CD4-positive, alpha-beta T cell treated with Interleukin-12 subunit alpha and Interleukin-12 subunit beta, for 1 hour (primary cell): ENCODE data around the gene OPTN.

ENCODE experiments used
- DNase-seq: peaks from one replicate; pipeline ENCODE4 v3.0.0-alpha.2; 2020

OPTN gene

GRCh38 chr10:13187135-13187534 is 87.2 kb downstream of the OPTN start:
- no peak for DNase-seq
